ENCODE measurements around the gene CACNA1C.

DNA sequence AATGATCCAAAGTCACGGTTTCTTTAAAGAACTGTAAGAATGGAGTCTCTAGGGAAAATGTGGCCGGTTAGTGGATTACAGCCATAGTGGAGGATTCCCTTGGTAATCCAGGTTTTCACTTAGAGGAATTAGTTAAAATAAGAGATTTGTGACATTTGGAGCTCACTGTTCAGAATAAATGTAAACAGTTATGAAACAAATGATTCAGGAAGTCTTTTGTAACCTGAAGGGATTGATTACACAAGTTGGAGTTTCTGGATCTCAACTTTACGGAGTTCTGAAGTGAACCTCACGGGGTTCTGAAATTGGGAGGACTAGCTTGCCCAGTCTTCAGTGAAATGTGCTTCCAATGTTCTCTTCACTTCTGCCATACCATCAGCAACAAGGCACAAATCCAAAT is 507.6 kb downstream of the CACNA1C start:
- TF ChIP-seq MAFK (IDR thresholded peaks at IDR 0.05; ENCODE audit: low read depth, low read length) (no peak), RFX5 (IDR thresholded peaks at IDR 0.05; ENCODE audit: low read depth, low read length) (no peak), RAD21 (IDR thresholded peaks at IDR 0.05; ENCODE audit: low read length) (no peak), POLR2A (IDR thresholded peaks at IDR 0.05; ENCODE audit: low read depth, low read length) (no peak), MAZ (IDR thresholded peaks at IDR 0.05; ENCODE audit: borderline replicate concordance, low read depth, low read length) (no peak), RCOR1 (IDR thresholded peaks at IDR 0.05; ENCODE audit: insufficient replicate concordance, low read length) (no peak), FOS (IDR thresholded peaks at IDR 0.05; ENCODE audit: low read depth, low read length) (no peak)
- TF ChIP-seq, protein P1, sequence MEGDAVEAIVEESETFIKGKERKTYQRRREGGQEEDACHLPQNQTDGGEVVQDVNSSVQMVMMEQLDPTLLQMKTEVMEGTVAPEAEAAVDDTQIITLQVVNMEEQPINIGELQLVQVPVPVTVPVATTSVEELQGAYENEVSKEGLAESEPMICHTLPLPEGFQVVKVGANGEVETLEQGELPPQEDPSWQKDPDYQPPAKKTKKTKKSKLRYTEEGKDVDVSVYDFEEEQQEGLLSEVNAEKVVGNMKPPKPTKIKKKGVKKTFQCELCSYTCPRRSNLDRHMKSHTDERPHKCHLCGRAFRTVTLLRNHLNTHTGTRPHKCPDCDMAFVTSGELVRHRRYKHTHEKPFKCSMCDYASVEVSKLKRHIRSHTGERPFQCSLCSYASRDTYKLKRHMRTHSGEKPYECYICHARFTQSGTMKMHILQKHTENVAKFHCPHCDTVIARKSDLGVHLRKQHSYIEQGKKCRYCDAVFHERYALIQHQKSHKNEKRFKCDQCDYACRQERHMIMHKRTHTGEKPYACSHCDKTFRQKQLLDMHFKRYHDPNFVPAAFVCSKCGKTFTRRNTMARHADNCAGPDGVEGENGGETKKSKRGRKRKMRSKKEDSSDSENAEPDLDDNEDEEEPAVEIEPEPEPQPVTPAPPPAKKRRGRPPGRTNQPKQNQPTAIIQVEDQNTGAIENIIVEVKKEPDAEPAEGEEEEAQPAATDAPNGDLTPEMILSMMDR (conservative IDR thresholded peaks at IDR 0.05; ENCODE audit: low read depth, low read length), result no peak
- TF ChIP-seq, protein P2, sequence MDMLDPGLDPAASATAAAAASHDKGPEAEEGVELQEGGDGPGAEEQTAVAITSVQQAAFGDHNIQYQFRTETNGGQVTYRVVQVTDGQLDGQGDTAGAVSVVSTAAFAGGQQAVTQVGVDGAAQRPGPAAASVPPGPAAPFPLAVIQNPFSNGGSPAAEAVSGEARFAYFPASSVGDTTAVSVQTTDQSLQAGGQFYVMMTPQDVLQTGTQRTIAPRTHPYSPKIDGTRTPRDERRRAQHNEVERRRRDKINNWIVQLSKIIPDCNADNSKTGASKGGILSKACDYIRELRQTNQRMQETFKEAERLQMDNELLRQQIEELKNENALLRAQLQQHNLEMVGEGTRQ (IDR thresholded peaks at IDR 0.05; ENCODE audit: low read depth, low read length), result no peak

All from IMR-90 (cell line).